ENCODE measurements around the gene NCKAP5.

NCKAP5 gene

GRCh38 chr2:132677661-132678060 is 890.6 kb downstream of the NCKAP5 start:
- DNase-seq = no peak

DNA sequence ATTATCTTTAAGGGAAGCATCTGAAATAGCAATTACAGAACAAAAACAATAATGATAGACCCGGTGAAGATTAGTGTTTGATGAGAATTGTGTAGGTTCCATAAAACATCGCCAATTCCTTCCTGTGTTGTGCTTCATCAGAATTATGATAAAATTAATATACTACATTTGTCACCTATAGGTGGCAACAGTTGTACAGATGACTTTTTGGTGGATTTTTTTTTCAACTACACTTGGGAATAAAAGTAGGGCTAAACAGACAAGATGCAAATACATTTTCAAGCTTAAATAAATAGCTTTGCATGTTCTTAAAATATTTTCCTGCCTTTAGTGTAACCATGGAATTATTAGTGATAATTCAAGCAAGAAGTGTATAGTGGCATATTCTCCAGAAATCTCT is 891.3 kb downstream of the NCKAP5 start:
- no peak for DNase-seq

GRCh38 chr2:132671151-132671835 is 897.0 kb downstream of the NCKAP5 start:
- no peak for DNase-seq

DNA sequence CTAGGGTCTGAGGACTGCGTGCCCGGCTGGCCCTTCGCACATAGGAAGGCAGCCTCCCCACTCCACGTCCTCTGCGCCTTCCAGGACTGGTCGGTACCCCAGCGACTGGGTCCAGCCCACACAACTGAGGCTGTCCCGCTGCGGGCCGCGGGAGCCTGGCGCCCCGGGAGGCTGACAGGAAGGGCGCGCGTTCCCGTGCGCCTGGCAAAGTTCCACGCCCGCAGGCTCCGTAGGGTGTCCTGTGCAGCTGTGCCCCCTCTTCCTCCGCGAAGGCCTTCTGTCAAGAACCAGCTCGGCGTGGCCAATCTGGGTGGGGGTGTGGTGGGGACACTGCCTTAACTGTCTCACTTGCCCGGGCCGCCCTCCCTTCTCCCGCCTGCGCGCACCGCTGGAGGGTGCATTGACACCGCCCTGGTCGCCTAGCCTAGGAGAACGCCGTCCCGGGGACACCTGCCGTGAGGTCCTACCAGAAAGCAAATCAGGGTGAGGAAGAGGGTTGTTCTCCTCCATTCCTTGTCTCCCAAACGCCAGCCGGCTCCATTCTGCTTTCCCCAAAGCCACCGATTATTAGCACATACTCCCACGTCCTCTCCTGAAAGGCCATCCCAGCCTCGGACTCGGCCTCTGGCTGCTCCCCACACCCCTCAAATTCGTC is 897.6 kb downstream of the NCKAP5 start:
- peak in 1 of 2 donors; percentile 49 for DNase-seq

- peak in 1 of 2 donors; percentile 49 for DNase-seq
Measured at GRCh38 chr2:132669908-132670495, 898.3 kb downstream of the NCKAP5 start, which contains the start of gene LYPD1. LYPD1 (minus strand) TSS chr2:132670205; CDS start chr2:132669932, 273 bp downstream.

DNA sequence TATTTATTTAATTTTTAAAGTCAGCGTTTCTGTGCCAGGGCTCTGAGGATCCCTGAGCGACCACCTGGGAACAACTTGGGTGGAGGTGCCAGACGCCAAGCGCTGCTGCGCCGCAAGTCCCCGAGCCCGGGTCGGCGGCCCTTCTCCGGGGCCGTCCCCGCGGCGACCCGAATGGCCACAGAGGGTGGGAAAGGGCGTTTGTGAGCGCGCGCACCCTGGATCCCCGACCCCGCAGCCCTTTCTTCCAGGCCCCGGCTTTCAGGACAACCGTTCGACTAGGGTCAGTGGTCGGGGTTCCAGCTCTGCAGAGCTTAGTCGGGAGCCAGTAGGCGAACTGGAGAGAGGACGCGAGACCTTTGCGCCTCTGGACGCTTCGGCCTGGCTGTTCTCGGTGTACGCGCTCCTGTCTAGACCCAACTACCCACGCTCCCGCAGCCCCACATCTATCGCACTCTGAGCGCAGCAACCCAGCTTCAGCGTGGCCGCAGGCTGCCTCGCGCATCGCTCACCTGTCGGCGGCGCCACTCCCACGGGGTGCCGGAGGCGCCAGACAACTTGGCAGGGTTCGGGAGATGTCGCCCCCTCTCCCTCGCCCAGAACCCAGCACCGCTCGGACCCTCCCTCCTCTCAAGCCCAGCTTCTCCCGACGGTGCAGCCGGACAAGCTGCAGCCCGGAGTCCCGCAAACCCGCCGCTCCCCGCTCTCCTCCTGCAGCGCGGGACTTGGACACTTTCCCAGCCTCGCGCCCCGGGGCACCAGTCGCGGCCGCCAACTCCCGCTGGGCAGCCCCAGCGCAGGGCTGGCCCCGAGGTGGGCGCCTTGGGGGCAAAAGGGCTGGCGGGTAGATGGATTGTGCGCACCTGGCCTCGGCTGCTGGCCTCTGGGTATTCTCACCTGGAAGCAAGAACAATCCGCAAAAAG is 899.0 kb downstream of the NCKAP5 start:
- no peak for DNase-seq

DNA sequence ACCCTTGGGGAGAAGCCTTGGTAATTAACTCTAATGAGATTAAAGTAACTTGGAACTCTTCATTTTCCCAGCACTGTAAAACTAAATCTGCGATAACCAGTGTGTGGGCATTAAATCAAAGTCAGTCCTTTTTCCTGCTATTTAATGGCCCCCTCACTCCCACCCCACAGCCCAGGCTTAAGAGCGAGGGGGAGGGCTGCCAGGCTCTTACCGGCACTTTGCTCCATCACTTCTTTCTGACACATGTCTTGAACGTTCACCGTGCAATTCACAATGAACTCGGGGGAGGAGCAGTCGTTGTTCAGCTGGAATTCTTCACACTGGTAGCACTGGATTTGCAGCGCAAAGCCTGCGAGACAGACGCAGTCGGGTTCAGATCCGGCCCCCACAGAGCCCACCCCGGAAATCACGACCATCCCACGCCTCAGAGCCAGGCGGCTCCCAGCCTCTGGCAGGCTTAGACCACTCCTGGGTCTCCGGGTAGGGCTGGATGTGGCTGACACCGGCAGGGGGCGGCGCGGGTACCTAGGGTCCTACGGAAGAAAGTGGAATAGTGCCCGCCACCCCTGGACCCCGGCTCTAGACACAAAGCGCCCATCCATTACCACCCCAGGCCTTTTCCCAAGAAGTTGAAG is 900.0 kb downstream of the NCKAP5 start:
- no peak for DNase-seq

- no peak for DNase-seq
Measured at GRCh38 chr2:132667706-132668105, 900.6 kb downstream of the NCKAP5 start.

- no peak for DNase-seq
Measured at GRCh38 chr2:132665401-132666140, 902.7 kb downstream of the NCKAP5 start.

DNA sequence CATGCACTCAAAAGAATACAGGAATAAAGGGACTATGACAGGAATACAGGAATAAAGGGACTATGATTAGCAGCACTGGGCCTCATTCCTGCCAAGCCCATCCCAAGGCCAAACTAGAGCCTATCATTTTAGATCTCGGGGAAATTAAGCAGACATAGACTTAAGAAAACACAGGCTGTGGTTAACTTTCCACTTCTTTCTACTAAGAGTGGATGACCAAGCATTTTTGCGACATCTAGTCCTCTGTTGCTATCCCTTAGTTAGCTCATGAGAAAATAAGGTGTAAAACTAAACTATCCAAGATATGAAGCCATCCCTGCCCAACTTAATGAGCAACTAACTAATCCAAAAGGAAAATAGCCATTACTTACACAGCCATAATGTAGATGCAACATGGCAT is 904.2 kb downstream of the NCKAP5 start:
- DNase-seq = no peak

DNA sequence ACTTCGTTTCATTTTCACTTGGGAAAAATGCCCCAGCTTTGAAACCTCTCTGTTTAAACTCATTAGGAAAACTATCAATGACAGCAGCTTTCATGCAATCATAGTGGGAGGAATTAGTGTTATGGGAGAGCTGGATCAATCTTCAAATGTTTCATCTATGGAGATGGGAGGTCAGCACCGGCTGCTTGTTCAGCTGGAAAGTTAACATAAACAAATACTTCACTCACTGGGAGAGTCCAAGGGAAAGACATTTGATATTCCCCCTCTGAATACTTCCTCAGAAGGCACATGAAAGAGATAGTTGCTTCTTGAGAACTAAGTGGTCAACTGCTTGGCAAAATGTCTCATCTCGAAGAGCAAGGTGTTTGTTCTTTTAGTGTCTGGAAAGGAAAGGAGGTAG is 905.5 kb downstream of the NCKAP5 start:
- DNase-seq = no peak

- DNase-seq = peak in 1 of 2 donors; percentile 11
Measured at GRCh38 chr2:132659331-132659730, 908.9 kb downstream of the NCKAP5 start.

GRCh38 chr2:132656266-132656975 is 911.8 kb downstream of the NCKAP5 start:
- DNase-seq = no peak

DNA sequence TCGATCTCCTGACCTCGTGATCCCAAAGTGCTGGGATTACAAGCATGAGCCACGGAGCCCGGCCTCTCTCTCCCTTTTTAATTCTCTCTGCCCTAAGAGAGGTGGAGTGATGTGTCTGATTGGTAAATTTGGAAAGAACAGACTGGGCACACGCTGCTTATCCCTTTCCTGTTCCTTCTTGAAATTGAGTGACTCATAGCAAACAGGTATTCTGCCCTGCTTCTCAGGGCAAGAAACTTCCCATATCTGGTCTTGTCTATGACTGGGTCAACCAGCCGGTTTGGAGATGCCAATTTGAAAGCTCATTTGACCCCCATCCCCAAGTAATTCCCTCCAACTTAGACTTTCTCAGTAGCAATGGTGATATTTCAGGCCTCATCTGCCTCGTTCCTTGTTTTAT is 913.3 kb downstream of the NCKAP5 start:
- no peak for DNase-seq

DNA sequence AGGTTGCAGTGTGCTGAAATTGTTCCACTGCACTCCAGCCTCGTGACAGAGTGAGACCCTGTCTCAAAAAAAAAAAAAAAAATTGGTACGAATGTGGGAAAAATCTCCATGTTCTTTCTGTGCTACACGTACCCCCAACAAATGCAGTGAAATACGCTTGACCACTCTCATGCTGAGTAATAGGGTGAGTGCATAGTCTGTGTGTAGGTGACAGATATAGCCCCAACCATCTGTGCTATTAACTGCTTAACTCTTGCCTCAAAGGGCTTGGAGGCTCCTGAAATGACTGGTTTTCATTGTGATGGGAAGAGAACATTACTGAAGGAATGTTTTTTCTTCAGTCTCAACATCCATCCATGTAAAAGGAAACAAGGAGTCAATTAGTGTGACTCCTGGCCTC is 913.9 kb downstream of the NCKAP5 start:
- no peak for DNase-seq

DNA sequence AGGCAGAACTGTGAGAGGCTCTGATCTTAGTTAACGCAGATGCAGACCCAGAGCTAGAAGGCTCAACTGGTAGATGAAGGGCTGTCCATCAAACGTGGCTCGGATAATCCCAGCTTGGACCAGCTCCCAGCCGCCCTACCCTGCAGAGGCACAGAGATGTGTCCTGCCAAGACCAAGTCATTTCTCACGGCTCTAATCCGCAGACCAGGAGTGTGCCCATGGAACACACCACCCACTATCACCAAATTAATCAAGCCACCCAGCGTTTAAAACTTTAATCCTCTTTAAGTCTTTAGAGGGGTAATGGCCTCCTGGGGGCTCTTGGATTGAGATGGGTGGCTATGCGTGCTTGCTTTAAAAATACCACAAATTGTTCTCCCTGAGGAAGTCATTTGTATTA is 915.8 kb downstream of the NCKAP5 start:
- DNase-seq = no peak

- DNase-seq = peak in 1 of 2 donors; percentile 65
Measured at GRCh38 chr2:132651115-132652045, 916.9 kb downstream of the NCKAP5 start.

GRCh38 chr2:132646540-132647108 is 921.6 kb downstream of the NCKAP5 start:
- DNase-seq = no peak

- no peak for DNase-seq
Measured at GRCh38 chr2:132645722-132646539, 922.3 kb downstream of the NCKAP5 start.

All from hippocampal formation (tissue), 2 donors.